Measurements from ENCODE around the gene SFMBT1. TPM values are rescaled to one million over a fixed set of nuclear protein-coding genes. Genes with fewer than 3 reads are reported as not detected.

Gene SFMBT1
- polyA plus RNA-seq, 3 donors = 0.61 to 2.7 (median 0.91) TPM

GRCh38 chr3:53074366-53074696, 28.5 kb upstream of the SFMBT1 start:
- Mint-ChIP-seq H3K9me3 (no peaks in the 10 kb centered on the region), H3K36me3 (peaks cover 6% of the 10 kb centered on the region in 2 donors), H3K27ac (peak overlapping the region in 1 of 7 donors; percentile 54), H3K4me1 (peaks cover 23% of the 10 kb centered on the region), H3K27me3 (ENCODE audit: low read depth in 3 of 3) (peaks cover 3 to 6% (median 6%) of the 10 kb centered on the region in 3 donors), H3K4me3 (no peak overlapping the region)
- Histone ChIP-seq H3K9ac (ENCODE audit: insufficient read depth, low read length, poor library complexity, severe bottlenecking) (no peak overlapping the region), H4K20me1 (ENCODE audit: insufficient read depth, low read length) (no peaks in the 10 kb centered on the region), H3K36me3 (replicated peaks in 1 of 2; ENCODE audit: control insufficient read depth in 1 of 2, insufficient read depth in 2 of 2, low read length in 2 of 2) (no peaks in the 10 kb centered on the region), H3K79me2 (ENCODE audit: insufficient read depth, low read length) (no peaks in the 10 kb centered on the region), H3K4me2 (replicated peaks; ENCODE audit: extremely low read depth, low read length, poor library complexity, severe bottlenecking) (no peak overlapping the region), H3K4me1 (ENCODE audit: control insufficient read depth in 1 of 2, insufficient read depth in 2 of 2, low read length in 2 of 2) (peaks cover 19 to 26% of the 10 kb centered on the region in 2 donors), H3K4me3 (replicated peaks in 1 of 3; ENCODE audit: low read depth in 2 of 3, low read length in 3 of 3) (no peak overlapping the region), H3K9me3 (replicated peaks in 1 of 2; ENCODE audit: control insufficient read depth in 1 of 2, insufficient read depth in 1 of 2, low read length in 2 of 2) (no peaks in the 10 kb centered on the region), H3K27me3 (ENCODE audit: control insufficient read depth in 2 of 2, insufficient read depth in 2 of 2, low read length in 2 of 2) (no peaks in the 10 kb centered on the region), H3K27ac (ENCODE audit: low read depth in 1 of 2, low read length in 2 of 2) (no peak overlapping the region), H2AFZ (ENCODE audit: insufficient read depth, low read depth, low read length, poor library complexity, severe bottlenecking) (peak overlapping the region; percentile 100)
- 100% methylated on average over 1 of the region's 1 CpG for WGBS (ENCODE audit: insufficient coverage)
- intact Hi-C loops (cut with micrococcal nuclease) = loop anchor here (5.0 to 10.0 kb wide), 5 partner anchors 140 to 330 kb away; no protein-coding TSS in a partner anchor
- TF ChIP-seq CTCF (IDR thresholded peaks at IDR 0.05) = no peak
- DNase-seq = no peak

GRCh38 chr3:53073553-53074365, 27.9 kb upstream of the SFMBT1 start:
- H3K27ac Mint-ChIP-seq = peak overlapping the region in 5 of 7 donors; percentile 68 to 90 (median 72)
- H3K79me2 ChIP-seq (ENCODE audit: insufficient read depth, low read length) = no peaks in the 10 kb centered on the region
- no peaks in the 10 kb centered on the region for H4K20me1 ChIP-seq (ENCODE audit: insufficient read depth, low read length)
- H3K4me1 ChIP-seq (ENCODE audit: control insufficient read depth in 1 of 2, insufficient read depth in 2 of 2, low read length in 2 of 2) = peaks cover 19 to 26% of the 10 kb centered on the region in 2 donors
- H3K9me3 ChIP-seq (replicated peaks in 1 of 2; ENCODE audit: control insufficient read depth in 1 of 2, insufficient read depth in 1 of 2, low read length in 2 of 2) = no peaks in the 10 kb centered on the region
- peak overlapping the region in 1 of 2 donors; percentile 95 for H3K4me3 Mint-ChIP-seq
- no peaks in the 10 kb centered on the region for H3K9me3 Mint-ChIP-seq
- peak overlapping the region; percentile 71 for H3K9ac ChIP-seq (ENCODE audit: insufficient read depth, low read length, poor library complexity, severe bottlenecking)
- peaks cover 3 to 6% (median 6%) of the 10 kb centered on the region in 3 donors for H3K27me3 Mint-ChIP-seq (ENCODE audit: low read depth in 3 of 3)
- peak overlapping the region; percentile 100 for H2AFZ ChIP-seq (ENCODE audit: insufficient read depth, low read depth, low read length, poor library complexity, severe bottlenecking)
- H3K36me3 ChIP-seq (replicated peaks in 1 of 2; ENCODE audit: control insufficient read depth in 1 of 2, insufficient read depth in 2 of 2, low read length in 2 of 2) = no peaks in the 10 kb centered on the region
- peaks cover 3 to 6% of the 10 kb centered on the region in 2 donors for H3K36me3 Mint-ChIP-seq
- TF ChIP-seq CTCF (IDR thresholded peaks at IDR 0.05) = no peak
- H3K4me3 ChIP-seq (replicated peaks in 1 of 3; ENCODE audit: low read depth in 2 of 3, low read length in 3 of 3) = peak overlapping the region in 2 of 3 experiments; percentile 92 to 99
- H3K4me1 Mint-ChIP-seq = peaks cover 23% of the 10 kb centered on the region
- no peaks in the 10 kb centered on the region for H3K27me3 ChIP-seq (ENCODE audit: control insufficient read depth in 2 of 2, insufficient read depth in 2 of 2, low read length in 2 of 2)
- H3K4me2 ChIP-seq (replicated peaks; ENCODE audit: extremely low read depth, low read length, poor library complexity, severe bottlenecking) = peak overlapping the region; percentile 94
- peak overlapping the region in 1 of 2 donors; percentile 72 for H3K27ac ChIP-seq (ENCODE audit: low read depth in 1 of 2, low read length in 2 of 2)
- intact Hi-C loops (cut with micrococcal nuclease) = loop anchor here (5.0 to 10.0 kb wide), 5 partner anchors 139 to 329 kb away; no protein-coding TSS in a partner anchor
- WGBS (ENCODE audit: insufficient coverage) = 68% methylated on average over 14 of the region's 17 CpGs
- no peak for DNase-seq
